Measurements from ENCODE around the gene ZNF518B.
"Not testable (repeated sequence)": the region's sequence is repeated elsewhere in the genome, so short reads cannot be mapped to it uniquely, and the experiment has no call there.

The ZNF518B gene

DNA sequence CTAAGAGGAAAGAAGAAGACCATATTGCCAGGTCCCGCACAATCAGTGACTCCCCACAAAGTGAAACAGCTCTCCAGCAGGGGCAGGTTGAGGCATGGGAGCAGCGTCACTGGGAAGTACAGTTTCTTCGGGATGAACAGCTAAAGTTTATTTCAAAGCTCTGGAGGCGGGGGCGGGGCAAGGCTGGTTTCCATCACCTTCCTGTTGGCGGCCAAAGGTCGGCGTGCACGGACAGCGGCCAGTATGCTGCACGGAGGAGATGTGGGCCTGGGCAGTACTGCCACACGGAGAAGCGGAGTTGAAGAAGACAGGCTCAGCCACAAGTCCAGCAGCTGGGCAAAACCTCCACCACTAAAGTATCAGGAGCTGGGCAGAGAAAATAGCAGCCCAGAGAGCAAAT is 951 bp upstream of the ZNF518B start:
- DNase-seq (ENCODE audit: low read depth), result no peak

- DNase-seq (ENCODE audit: low read depth), result peak; percentile 30
Observed at GRCh38 chr4:10456595-10457254, 501 bp downstream of the ZNF518B start.

DNA sequence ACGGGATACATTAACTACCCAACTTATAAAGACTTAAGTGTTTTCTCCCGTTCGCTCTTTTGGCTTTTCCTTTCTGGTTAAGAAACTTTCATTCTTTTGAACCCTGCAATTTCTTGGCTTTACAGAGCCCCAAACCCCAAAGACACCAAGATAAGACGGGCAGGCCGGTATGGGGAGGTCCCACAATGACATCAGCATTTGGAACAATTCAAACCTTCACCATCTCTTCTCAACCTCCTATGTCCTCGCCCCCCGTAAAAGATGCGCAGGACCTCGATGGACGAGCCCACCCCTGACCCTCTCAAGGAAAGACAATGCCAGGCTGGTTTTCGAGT is 999 bp downstream of the ZNF518B start:
- no peak for DNase-seq (ENCODE audit: low read depth)

GRCh38 chr4:10455133-10455532 is 2.1 kb downstream of the ZNF518B start:
- DNase-seq (ENCODE audit: low read depth), result no peak

- DNase-seq (ENCODE audit: low read depth), result no peak
Observed at GRCh38 chr4:10454726-10455125, 2.5 kb downstream of the ZNF518B start.

GRCh38 chr4:10454121-10454520 is 3.1 kb downstream of the ZNF518B start:
- no peak for DNase-seq (ENCODE audit: low read depth)

DNA sequence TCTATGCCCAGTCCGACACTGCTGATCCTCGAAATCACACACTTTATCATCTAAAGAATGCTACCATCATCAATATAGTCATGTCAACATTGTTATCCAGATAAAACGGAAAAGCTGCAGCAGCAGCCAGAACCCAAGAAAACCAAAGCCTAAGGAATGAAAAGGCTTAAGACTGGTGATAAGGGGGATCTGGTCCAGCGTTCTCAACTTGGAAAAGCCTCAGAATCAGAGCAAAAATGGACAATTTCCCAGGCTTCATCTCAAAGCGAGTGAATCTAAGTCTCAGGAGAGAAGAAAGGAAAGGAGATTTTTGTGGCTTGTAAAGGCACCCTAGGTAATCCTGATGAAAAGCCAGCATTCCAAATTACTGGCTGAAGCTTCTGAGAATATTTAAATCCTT is 8.2 kb downstream of the ZNF518B start:
- no peak for DNase-seq (ENCODE audit: low read depth)

- no peak for DNase-seq (ENCODE audit: low read depth)
Observed at GRCh38 chr4:10442976-10443375, 14.2 kb downstream of the ZNF518B start.

- DNase-seq (ENCODE audit: low read depth), result no peak
Observed at GRCh38 chr4:10441512-10441911, 15.7 kb downstream of the ZNF518B start.

DNA sequence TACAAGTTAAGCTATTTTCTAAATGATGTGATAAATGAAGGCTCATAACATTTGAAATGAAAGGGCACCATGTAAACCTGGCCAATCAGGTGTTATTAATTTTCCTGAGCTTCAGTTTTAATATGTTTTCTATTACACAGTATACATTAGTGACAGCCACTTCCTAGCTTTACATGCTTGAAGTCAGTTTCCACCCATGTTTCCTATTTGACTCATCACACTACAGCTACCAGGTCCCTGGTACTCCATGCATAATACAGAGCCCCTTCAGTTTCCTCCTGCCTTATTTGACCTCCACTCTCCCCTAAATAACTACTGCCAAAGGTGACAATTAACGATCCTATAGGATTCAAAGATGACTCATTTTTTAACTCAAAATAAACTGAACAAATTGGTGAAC is 18.3 kb downstream of the ZNF518B start:
- no peak for DNase-seq (ENCODE audit: low read depth)

GRCh38 chr4:10437735-10438134 is 19.5 kb downstream of the ZNF518B start:
- DNase-seq (ENCODE audit: low read depth), result no peak

- not testable (repeated sequence) for DNase-seq (ENCODE audit: low read depth)
Observed at GRCh38 chr4:10427680-10428079, 29.5 kb downstream of the ZNF518B start.

DNA sequence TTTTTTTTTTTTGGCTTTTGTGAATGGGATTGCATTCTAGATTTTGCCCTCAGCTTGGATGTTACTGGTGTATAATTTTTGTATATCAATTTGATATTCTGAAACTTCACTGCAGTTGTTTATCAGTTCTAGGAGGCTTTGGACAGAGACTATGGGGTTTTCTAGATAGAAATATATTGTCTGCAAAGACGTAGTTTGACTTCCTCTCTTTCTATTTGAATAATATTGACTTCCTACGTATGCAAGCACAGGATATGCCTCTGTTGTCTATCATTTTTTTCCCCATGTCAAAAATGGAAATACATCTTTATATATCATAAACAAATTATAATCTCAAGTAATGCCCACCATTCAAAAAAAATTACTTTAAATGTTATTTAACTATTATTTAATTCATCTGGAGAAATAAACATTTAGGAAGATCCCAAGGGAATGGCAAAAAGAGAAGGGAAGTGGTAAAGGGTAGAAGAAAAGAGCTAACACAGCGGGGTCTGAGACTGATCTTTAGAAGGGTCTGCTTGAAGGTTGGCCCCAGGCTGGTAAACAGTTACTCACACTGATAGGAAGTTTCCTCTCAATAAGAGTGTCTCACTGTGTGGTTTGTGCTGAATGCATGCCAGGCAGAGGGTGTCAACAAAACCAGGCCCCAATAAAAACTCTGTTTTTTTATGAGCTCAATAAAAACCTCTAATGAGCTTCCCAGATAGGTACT is 35.7 kb downstream of the ZNF518B start:
- DNase-seq (ENCODE audit: low read depth), result no peak

DNA sequence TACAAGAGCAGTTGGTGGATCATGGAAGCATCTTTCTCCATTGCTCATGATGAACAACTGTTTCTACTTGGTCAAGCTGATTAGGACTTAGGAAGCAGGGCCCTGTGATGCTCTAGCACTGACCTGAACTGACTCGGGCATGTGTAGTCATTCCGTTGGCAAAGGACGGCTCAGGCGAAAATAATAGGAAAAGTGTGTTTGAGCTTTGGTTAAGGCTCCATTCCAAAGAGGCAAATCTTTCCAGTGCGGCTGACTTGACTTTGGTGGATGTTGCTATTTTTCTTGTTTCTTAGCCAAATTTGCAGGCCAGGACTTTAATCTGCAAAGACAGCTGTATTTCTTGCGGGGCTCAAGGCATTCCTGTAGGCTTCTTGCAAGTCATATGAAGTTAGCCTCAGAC is 39.5 kb downstream of the ZNF518B start:
- no peak for DNase-seq (ENCODE audit: low read depth)

- DNase-seq (ENCODE audit: low read depth), result no peak
Observed at GRCh38 chr4:10416441-10416840, 40.8 kb downstream of the ZNF518B start.

DNA sequence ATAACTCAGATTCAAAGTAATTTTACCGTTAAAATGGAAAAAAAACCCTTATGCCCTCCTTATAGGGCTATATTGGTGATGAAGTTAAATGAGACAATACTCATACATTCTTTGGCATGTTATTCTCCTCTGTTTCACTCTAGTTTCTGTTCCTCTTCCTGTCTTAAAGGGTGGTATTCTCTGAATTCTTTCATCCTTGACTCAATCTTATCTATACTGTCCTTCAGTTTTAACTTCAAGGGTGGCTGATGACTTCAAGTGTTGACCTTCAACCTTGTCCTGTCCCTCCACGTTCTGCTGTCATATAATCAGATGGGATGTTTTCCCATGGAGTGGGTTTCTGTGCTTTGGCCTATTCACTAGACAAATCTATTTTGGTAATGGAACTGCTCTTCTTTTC is 44.0 kb downstream of the ZNF518B start:
- DNase-seq (ENCODE audit: low read depth), result no peak

GRCh38 chr4:10405672-10406071 is 51.6 kb downstream of the ZNF518B start:
- no peak for DNase-seq (ENCODE audit: low read depth)

- DNase-seq (ENCODE audit: low read depth), result no peak
Observed at GRCh38 chr4:10403633-10404445, 53.4 kb downstream of the ZNF518B start.

DNA sequence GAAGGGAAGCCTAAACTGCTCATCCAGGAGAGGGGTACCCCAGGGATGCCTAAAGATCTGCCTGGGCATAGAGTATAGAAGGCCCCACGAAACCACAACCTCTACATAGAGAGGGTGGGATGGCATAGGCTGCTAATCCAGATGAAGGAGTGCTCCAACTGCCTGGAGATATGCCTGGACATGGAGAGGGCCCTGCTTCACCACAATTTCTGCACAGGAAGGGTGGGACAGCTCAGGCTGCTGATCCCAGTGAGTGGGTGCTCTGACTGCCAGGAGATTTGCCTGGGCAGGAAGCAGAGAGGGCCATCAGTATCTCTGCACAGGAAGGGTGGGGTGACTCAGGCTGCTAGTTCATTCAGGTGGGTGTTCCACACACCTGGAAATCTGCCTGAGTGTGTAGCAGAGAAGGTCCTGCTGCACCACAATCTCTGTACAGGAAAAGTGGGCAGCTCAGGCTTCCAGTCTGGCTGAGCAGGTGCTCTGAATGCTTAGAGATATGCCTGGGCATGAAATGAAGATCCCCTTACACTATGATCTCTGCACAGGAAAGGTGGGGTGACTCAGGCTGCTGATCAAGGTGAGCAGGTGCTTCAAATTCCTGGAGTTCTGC is 61.1 kb downstream of the ZNF518B start:
- DNase-seq (ENCODE audit: low read depth), result no peak
